HepG2 (cell line): ENCODE results near the gene THRB. TPM values are rescaled to one million over a fixed set of nuclear protein-coding genes. Genes with fewer than 3 reads are reported as not detected.

Source experiments
- BHLHE40 ChIP-seq: IDR thresholded peaks from 2 replicates; pipeline ENCODE4 v1.6.1; 2011; ENCODE audit warnings: low read length, improper control_type of control experiment
- DNMT1 ChIP-seq: sonication (generic); formaldehyde crosslinking; IDR thresholded peaks from 2 replicates; pipeline ENCODE4 v1.5.1; 2020; ENCODE audit warnings: mild to moderate bottlenecking, missing genetic modification reagents
- EEA1 ChIP-seq: sonication (generic); formaldehyde crosslinking; IDR thresholded peaks from 2 replicates; pipeline ENCODE4 v1.5.1; 2020; ENCODE audit warnings: mild to moderate bottlenecking, missing genetic modification reagents, borderline replicate concordance
- FLYWCH1 ChIP-seq: sonication (generic); formaldehyde crosslinking; IDR thresholded peaks from 2 replicates; pipeline ENCODE4 v1.8.1; 2023; ENCODE audit warnings: mild to moderate bottlenecking, missing genetic modification reagents
- GABPB1 ChIP-seq: IDR thresholded peaks from 2 replicates; pipeline ENCODE4 v1.6.1; 2016; ENCODE audit warnings: mild to moderate bottlenecking, missing genetic modification reagents, moderate library complexity, missing compliant biosample characterization
- HBP1 ChIP-seq: IDR thresholded peaks from 2 replicates; pipeline ENCODE4 v1.6.1; 2016; ENCODE audit warnings: low read depth, control low read depth
- MAF1 ChIP-seq: sonication (generic); formaldehyde crosslinking; IDR thresholded peaks from 2 replicates; pipeline ENCODE4 v1.5.0; 2020; ENCODE audit warnings: missing genetic modification reagents, borderline replicate concordance
- MZF1 ChIP-seq: sonication (generic); formaldehyde crosslinking; IDR thresholded peaks from 2 replicates; pipeline ENCODE4 v1.8.1; 2023; ENCODE audit warnings: mild to moderate bottlenecking, missing genetic modification reagents, borderline replicate concordance
- NCOA1 ChIP-seq: sonication (generic); formaldehyde crosslinking; IDR thresholded peaks from 2 replicates; pipeline ENCODE4 v1.9.0; 2021; ENCODE audit warnings: missing genetic modification reagents
- NKX3-1 ChIP-seq: sonication (generic); formaldehyde crosslinking; IDR thresholded peaks from 2 replicates; pipeline ENCODE4 v1.5.0; 2020; ENCODE audit warnings: missing genetic modification reagents
- SKI ChIP-seq: fragments of 450-650 bp; IDR thresholded peaks from one replicate; pipeline ENCODE4 v1.6.1; 2018; ENCODE audit warnings: mild to moderate bottlenecking; ENCODE audit not compliant: partially characterized antibody
- SNAPC4 ChIP-seq: sonication (generic); formaldehyde crosslinking; IDR thresholded peaks from 2 replicates; pipeline ENCODE4 v1.4.0; 2020; ENCODE audit warnings: mild to moderate bottlenecking, missing genetic modification reagents
- TFDP2 ChIP-seq: sonication (generic); formaldehyde crosslinking; IDR thresholded peaks from 2 replicates; pipeline ENCODE4 v1.4.0; 2020; ENCODE audit warnings: missing genetic modification reagents
- TMF1 ChIP-seq: sonication (generic); formaldehyde crosslinking; IDR thresholded peaks from 2 replicates; pipeline ENCODE4 v1.8.1; 2022; ENCODE audit warnings: low read depth, missing genetic modification reagents
- U2AF1 ChIP-seq: fragments of 200-400 bp; formaldehyde crosslinking; optimal IDR thresholded peaks from 2 replicates; pipeline ENCODE3; 2017; ENCODE audit warnings: mild to moderate bottlenecking, low read depth, low read length
- ZFP90 ChIP-seq: sonication (generic); formaldehyde crosslinking; IDR thresholded peaks from 2 replicates; pipeline ENCODE4 v1.8.0; 2022; ENCODE audit warnings: missing genetic modification reagents, mild to moderate bottlenecking, inconsistent platforms, borderline replicate concordance
- ZNF597 ChIP-seq: sonication (generic); formaldehyde crosslinking; IDR thresholded peaks from 2 replicates; pipeline ENCODE4 v1.5.0; 2020; ENCODE audit warnings: missing genetic modification reagents
- ZNF747 ChIP-seq: sonication (generic); formaldehyde crosslinking; IDR thresholded peaks from 2 replicates; pipeline ENCODE4 v1.8.1; 2023; ENCODE audit warnings: missing genetic modification reagents, mild to moderate bottlenecking, borderline replicate concordance
- polyA plus RNA-seq, 8 experiments: library from polyadenylated mRNA; depleted of rRNA in 3 of 8; stranded (reverse) in 7 of 8; unstranded in 1 of 8; fragments of >200 nt; fragmentation: Illumina TruSeq in 4 of 8; extraction: Trizol in 4 of 8; gene quantifications; 2 replicates each; pipeline versions ENCODE4 v1.2.1 to v1.2.3, GENCODE V29; 2011 to 2016; ENCODE audit warnings: low read depth in 4 of 8, missing spikeins in 1 of 8, mixed read lengths in 1 of 8; ENCODE audit not compliant: insufficient read depth in 1 of 8
- total RNA-seq, 5 experiments: library from RNA; depleted of rRNA; stranded (reverse); fragments of >200 nt; fragmentation: Illumina TruSeq; extraction: Trizol; gene quantifications; 2 replicates each; pipeline ENCODE4 v1.2.3, GENCODE V29; 2016; ENCODE audit warnings: low read depth in 1 of 5
- TF ChIP-seq, protein P1 (sequence below): sonication (generic); IDR thresholded peaks from 2 replicates; pipeline ENCODE4 v1.6.1; 2016; ENCODE audit warnings: low read depth, borderline replicate concordance

The THRB gene
- total and polyA plus RNA-seq, 2 of the 13 experiments (the other 11 are each of a cell fraction or from before 2014, with no cell fraction given) = 4.7 to 22.7 TPM

DNA sequence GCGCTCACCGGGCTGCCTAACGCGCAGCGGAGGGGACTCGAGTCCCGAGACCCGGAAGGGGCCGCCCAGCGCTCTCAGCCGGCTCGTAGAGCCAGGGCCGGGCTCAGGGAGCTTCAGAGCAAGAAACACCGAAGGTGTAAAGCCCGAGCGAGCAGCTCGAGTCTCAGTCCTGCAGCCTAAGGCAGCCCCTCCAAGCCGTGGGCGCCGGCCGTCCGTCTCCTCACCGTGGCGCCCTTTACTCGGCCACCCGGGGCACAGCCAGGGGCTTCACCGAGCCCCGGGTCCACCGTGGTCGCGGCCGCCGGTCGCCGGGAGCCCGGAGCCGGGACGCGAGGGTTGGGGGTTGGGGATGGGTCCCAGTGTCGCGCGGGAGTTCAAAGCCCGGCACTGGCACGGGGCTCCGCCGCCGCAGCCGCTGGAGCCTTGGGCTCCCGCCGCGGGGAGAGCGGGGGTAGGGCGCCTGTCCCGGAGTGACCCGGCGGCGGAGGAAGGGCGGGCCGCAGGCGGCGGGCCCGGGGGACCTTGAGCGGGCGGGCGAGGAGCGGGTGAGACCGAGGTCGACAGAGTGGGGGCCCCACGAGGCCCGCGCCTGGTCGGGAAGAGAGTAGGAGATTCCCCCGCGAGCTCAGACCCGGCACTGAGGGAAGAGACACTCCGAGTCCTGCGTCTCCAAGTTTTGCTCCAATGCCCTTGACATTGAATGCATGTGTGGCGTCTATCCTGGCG lies 26.9 kb upstream of the THRB start (continued):
- no peak for TF ChIP-seq MZF1
- TF ChIP-seq U2AF1 = no peak
- no peak for TF ChIP-seq ZNF747 (CRISPR knock-in tag)
- no peak; the same call in 1 of the 2 replicates for TF ChIP-seq MAF1 (CRISPR knock-in tag)
- peak; percentile 60; the same call in 1 of the 2 replicates for TF ChIP-seq GABPB1
- TF ChIP-seq NKX3-1 (CRISPR knock-in tag) = no peak
- TF ChIP-seq EEA1 (CRISPR knock-in tag) = no peak; the same call in 1 of the 2 replicates
- TF ChIP-seq ZFP90 (CRISPR knock-in tag) = no peak
- TF ChIP-seq TFDP2 (CRISPR knock-in tag) = peak; percentile 52
- TF ChIP-seq NCOA1 (CRISPR knock-in tag) = no peak
- TF ChIP-seq SNAPC4 (CRISPR knock-in tag) = no peak
- TF ChIP-seq ZNF597 (CRISPR knock-in tag) = no peak
- peak; percentile 95 for TF ChIP-seq SKI
- no peak for TF ChIP-seq TMF1 (CRISPR knock-in tag)
- TF ChIP-seq HBP1 = 0 out of 2 replicates have a peak, but pooled peaks have one; percentile 17
- TF ChIP-seq, protein P1, sequence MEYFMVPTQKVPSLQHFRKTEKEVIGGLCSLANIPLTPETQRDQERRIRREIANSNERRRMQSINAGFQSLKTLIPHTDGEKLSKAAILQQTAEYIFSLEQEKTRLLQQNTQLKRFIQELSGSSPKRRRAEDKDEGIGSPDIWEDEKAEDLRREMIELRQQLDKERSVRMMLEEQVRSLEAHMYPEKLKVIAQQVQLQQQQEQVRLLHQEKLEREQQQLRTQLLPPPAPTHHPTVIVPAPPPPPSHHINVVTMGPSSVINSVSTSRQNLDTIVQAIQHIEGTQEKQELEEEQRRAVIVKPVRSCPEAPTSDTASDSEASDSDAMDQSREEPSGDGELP = no peak
- TF ChIP-seq DNMT1 = peak; percentile 85; the same call in 1 of the 2 replicates
- no peak for TF ChIP-seq FLYWCH1 (CRISPR knock-in tag)
- TF ChIP-seq BHLHE40 = peak; percentile 74; the same call in 1 of the 2 replicates
